Natural killer cell (primary cell): Measurements from ENCODE around the gene HSD17B1. TPM values are rescaled to one million over a fixed set of nuclear protein-coding genes. Genes with fewer than 3 reads are reported as not detected.

Experiments used
- ATAC-seq, 3 donors: fragments of 150-1000 bp in 2 of 3; fragments of 200-7000 bp in 1 of 3; cut with Tn5 transposase; 1 replicate in 1 of 3; 2 replicates in 2 of 3; pipeline ENCODE4 v1.10.0; 2021; ENCODE audit warnings: mild to moderate bottlenecking in 2 of 3, moderate library complexity in 2 of 3
- DNase-seq, 2 donors: peaks; one replicate each; pipeline versions ENCODE4 v3.0.0 to v3.0.0-alpha.2; 2013 to 2021; ENCODE audit warnings: mixed read lengths in 1 of 2
- H3K27ac ChIP-seq: one replicate; pipeline ENCODE4 v1.5.1; 2013; ENCODE audit warnings: mild to moderate bottlenecking, low read length
- H3K27me3 ChIP-seq: one replicate; pipeline ENCODE4 v1.6.1; 2013; ENCODE audit warnings: low read length; ENCODE audit not compliant: control insufficient read depth, insufficient read depth
- H3K36me3 ChIP-seq: one replicate; pipeline ENCODE4 v1.6.1; 2013; ENCODE audit warnings: low read length; ENCODE audit not compliant: control insufficient read depth, insufficient read depth
- H3K4me1 ChIP-seq: one replicate; pipeline ENCODE4 v1.6.1; 2013; ENCODE audit warnings: low read length; ENCODE audit not compliant: control insufficient read depth, insufficient read depth
- H3K4me3 ChIP-seq: one replicate; pipeline ENCODE4 v1.5.1; 2013; ENCODE audit warnings: low read length
- H3K9me3 ChIP-seq: one replicate; pipeline ENCODE4 v1.6.1; 2013; ENCODE audit warnings: low read length; ENCODE audit not compliant: control insufficient read depth, insufficient read depth
- H3K27ac Mint-ChIP-seq, 2 donors: one replicate each; pipeline ENCODE4 v1.8.0; 2022; ENCODE audit warnings: mild to moderate bottlenecking in 2 of 2, mixed read lengths in 2 of 2, moderate library complexity in 1 of 2
- H3K27me3 Mint-ChIP-seq, 2 donors: one replicate each; pipeline ENCODE4 v1.8.0; 2022; ENCODE audit warnings: low read depth in 2 of 2, mixed read lengths in 2 of 2
- H3K36me3 Mint-ChIP-seq: one replicate; pipeline ENCODE4 v1.8.0; 2022; ENCODE audit warnings: mixed read lengths
- H3K4me1 Mint-ChIP-seq, 2 donors: one replicate each; pipeline ENCODE4 v1.8.0; 2022; ENCODE audit warnings: mixed read lengths in 2 of 2
- H3K4me3 Mint-ChIP-seq: one replicate; pipeline ENCODE4 v1.8.0; 2022; ENCODE audit warnings: mild to moderate bottlenecking, moderate library complexity, mixed read lengths
- H3K9me3 Mint-ChIP-seq, 2 donors: one replicate each; pipeline ENCODE4 v1.8.0; 2022; ENCODE audit warnings: mixed read lengths in 2 of 2
- WGBS: methylation state at CpG from one replicate; pipeline ENCODE4 v1.1.7; 2013; ENCODE audit warnings: missing lambda C conversion rate; ENCODE audit not compliant: insufficient coverage; 5-methylcytosine and 5-hydroxymethylcytosine counted together
- intact Hi-C: fragments of 100-400 bp; cut with micrococcal nuclease; formaldehyde crosslinking; loops from one replicate; pipeline ENCODE4 v1.14.2; 2022
- total RNA-seq, 4 donors: library from RNA; stranded (reverse); fragments of 120-200 nt in 1 of 4; gene quantifications; one replicate each; pipeline versions ENCODE4 v1.2.3 to v1.2.4, GENCODE V29; 2013 to 2022
- TF ChIP-seq, protein P1 (sequence below): fragments of 200-600 bp; IDR thresholded peaks from one replicate; pipeline ENCODE4 v1.8.0; 2022; ENCODE audit warnings: antibody characterized with exemption

The HSD17B1 gene
- total RNA-seq, 3 donors from 2014 or later (not counting 1 experiment from before 2014, with no cell fraction given), result 0.68 to 1.6 (median 1.2) TPM

DNA sequence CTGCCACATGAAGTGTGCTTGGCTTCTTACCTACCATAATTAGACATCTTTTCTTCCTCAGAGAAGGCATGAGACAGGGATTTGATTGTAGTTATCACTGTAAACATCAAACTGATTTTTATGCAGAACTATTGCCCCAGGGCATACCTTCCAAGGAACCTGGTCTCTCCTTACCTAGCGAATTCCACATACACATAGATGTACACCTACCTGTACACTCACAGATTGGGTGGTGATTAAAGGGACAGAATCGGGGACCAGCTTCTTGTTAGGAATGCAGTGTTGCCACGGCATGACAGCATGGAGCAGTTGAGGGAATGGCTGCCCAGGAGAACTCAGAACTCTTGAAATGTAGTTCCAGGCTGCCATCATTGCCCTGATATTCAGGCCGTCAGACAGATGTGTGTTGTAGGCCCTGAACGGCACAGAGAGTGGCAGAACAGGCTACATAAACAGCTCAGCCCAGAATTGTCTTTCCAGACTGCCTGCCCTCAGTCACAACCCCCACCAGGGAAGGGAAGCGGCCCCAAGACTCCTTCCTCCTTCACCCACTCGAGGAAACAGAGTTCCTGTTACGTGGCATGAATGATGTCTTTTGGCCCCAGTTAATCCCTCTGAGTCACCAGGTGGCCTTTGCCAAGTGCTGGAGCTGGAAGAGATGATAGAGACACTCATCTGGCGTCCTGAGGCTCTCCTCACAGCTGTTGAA, 34.5 kb upstream of the HSD17B1 start:
- peak overlapping the region in 1 of 2 donors; percentile 47 for H3K27ac Mint-ChIP-seq
- no peaks in the 10 kb centered on the region for H3K36me3 ChIP-seq
- H3K9me3 Mint-ChIP-seq, result no peaks in the 10 kb centered on the region
- no peak overlapping the region for H3K4me3 Mint-ChIP-seq
- WGBS, result 57% methylated on average over 8 of the region's 9 CpGs
- peaks cover 24 to 31% of the 10 kb centered on the region in 2 donors for H3K27me3 Mint-ChIP-seq
- no peak overlapping the region for H3K27ac ChIP-seq
- TF ChIP-seq, protein P1, sequence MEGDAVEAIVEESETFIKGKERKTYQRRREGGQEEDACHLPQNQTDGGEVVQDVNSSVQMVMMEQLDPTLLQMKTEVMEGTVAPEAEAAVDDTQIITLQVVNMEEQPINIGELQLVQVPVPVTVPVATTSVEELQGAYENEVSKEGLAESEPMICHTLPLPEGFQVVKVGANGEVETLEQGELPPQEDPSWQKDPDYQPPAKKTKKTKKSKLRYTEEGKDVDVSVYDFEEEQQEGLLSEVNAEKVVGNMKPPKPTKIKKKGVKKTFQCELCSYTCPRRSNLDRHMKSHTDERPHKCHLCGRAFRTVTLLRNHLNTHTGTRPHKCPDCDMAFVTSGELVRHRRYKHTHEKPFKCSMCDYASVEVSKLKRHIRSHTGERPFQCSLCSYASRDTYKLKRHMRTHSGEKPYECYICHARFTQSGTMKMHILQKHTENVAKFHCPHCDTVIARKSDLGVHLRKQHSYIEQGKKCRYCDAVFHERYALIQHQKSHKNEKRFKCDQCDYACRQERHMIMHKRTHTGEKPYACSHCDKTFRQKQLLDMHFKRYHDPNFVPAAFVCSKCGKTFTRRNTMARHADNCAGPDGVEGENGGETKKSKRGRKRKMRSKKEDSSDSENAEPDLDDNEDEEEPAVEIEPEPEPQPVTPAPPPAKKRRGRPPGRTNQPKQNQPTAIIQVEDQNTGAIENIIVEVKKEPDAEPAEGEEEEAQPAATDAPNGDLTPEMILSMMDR, result no peak
- no peak overlapping the region for H3K4me3 ChIP-seq
- ATAC-seq (peak in 1 of 3 donors; percentile 39), DNase-seq (no peak)
- H3K36me3 Mint-ChIP-seq, result no peaks in the 10 kb centered on the region
- peaks cover 6% of the 10 kb centered on the region for H3K4me1 ChIP-seq
- intact Hi-C loops, result no loop called here
- peaks cover 5 to 6% of the 10 kb centered on the region in 2 donors for H3K4me1 Mint-ChIP-seq
- H3K9me3 ChIP-seq, result no peaks in the 10 kb centered on the region
- H3K27me3 ChIP-seq, result no peaks in the 10 kb centered on the region

DNA sequence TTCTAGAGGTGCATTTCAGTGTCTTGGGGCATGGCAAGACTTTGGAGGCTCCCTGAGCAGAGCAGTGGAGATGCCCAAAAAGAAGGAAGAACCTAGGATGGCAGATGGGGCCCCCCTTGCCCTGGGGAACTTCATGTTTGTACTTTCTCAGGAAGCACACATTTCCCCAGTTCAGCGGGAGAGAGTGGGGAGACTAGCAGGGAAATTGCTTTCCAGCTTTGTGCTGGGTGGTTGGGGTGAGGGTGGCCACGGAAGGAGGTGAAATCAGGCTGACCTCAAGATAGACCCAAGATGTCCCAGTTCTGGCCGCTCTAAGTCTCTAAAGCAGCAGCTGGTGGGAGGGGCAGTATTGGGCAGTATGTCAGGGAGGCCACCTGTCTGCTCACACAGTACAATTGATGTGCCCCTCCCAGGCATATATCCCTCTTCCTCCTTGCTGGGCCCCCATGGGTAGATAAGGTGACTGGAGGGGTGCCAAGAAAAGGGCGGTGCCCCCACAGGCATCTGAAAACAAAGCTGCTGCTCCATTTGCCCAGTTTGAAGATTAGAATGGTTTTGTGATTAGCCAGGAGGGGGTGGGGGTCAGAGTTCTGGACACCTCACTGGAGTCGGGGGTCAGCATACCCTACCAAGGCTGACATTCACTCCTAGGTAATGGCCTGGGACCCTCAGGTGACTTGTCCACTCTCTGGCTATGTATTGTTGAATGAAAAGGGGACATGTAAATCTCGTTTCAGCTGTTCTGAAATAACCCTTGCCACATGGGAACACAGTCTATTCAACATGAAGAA, 33.8 kb upstream of the HSD17B1 start:
- H3K4me1 Mint-ChIP-seq, result peaks cover 6% of the 10 kb centered on the region in 2 donors
- H3K27me3 Mint-ChIP-seq, result peaks cover 24 to 28% of the 10 kb centered on the region in 2 donors
- TF ChIP-seq, protein P1, result no peak
- no peaks in the 10 kb centered on the region for H3K27me3 ChIP-seq
- WGBS, result 56% methylated on average over 6 of the region's 6 CpGs
- no peak overlapping the region for H3K4me3 ChIP-seq
- intact Hi-C loops, result no loop called here
- no peaks in the 10 kb centered on the region for H3K9me3 Mint-ChIP-seq
- H3K27ac Mint-ChIP-seq, result peak overlapping the region in 1 of 2 donors; percentile 47
- H3K27ac ChIP-seq, result no peak overlapping the region
- DNase-seq (no peak), ATAC-seq (no peak)
- no peaks in the 10 kb centered on the region for H3K36me3 ChIP-seq
- no peaks in the 10 kb centered on the region for H3K36me3 Mint-ChIP-seq
- H3K4me1 ChIP-seq, result peaks cover 6% of the 10 kb centered on the region
- no peaks in the 10 kb centered on the region for H3K9me3 ChIP-seq
- H3K4me3 Mint-ChIP-seq, result no peak overlapping the region

DNA sequence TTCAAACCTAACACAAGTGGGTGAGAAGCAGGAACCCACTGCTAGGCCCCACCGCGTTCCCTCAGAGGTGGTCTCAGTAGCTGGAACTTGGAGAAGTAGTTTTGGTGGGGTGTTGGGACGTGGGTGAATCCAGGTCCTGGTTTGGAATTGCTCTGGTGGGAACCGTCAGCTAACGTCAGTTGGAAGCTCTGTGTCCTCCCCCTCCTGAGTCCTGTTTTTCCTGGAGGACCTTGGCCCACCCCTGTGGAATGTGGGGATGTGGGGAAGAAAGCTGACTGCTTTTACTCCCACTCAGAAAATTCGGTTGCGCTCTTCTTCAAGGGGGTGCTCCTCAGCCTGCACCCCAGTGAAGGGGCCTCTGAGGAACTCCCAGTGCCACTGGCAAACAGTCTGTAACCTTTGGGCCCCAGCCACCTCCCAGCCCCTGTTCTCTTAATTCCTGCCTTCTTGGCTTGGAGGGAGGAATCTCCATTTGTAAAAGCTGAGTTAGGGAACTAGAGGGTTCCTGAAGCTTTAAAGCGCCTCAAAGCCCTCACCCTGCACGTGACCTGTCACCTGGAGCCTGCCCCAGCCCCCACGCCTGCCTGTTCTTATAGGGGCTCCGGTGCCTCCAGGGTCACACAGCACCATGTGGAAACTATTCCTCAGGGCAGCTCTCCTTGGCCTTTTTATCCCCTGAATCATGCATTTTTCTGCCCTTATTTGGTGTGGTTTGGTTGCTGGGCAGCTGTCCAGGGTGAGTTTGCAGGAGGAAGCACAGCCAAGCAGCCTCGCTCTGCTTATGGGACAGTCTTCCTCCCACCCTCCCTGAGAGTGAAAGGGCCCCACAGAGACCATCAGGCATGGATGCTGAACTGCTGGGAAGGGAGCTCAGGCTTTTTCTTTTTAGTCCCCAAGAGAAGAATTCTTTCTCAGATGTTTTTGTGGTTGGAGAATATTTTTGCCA, 32.9 kb upstream of the HSD17B1 start:
- Histone ChIP-seq H3K4me1 (peaks cover 6% of the 10 kb centered on the region), H3K36me3 (no peaks in the 10 kb centered on the region), H3K4me3 (no peak overlapping the region), H3K27me3 (no peaks in the 10 kb centered on the region), H3K9me3 (no peaks in the 10 kb centered on the region), H3K27ac (no peak overlapping the region)
- TF ChIP-seq, protein P1, result no peak
- Mint-ChIP-seq H3K9me3 (no peaks in the 10 kb centered on the region), H3K4me1 (peaks cover 6 to 12% of the 10 kb centered on the region in 2 donors), H3K36me3 (no peaks in the 10 kb centered on the region), H3K27me3 (peaks cover 24 to 25% of the 10 kb centered on the region in 2 donors), H3K4me3 (no peak overlapping the region), H3K27ac (no peak overlapping the region)
- DNase-seq, result no peak
- WGBS, result 82% methylated on average over 12 of the region's 12 CpGs
- intact Hi-C loops, result no loop called here
- no peak for ATAC-seq
